HEK293 (cell line): ENCODE data around the gene KPNA6.
"Not testable (repeated sequence)": the region's sequence is repeated elsewhere in the genome, so short reads cannot be mapped to it uniquely, and the experiment has no call there.

Experiments
- CTCF ChIP-seq: fragments of 450-650 bp; formaldehyde crosslinking; IDR thresholded peaks from 2 replicates; pipeline ENCODE4 v1.5.1; 2016; ENCODE audit warnings: missing biosample characterization, missing genetic modification characterization
- PBX3 ChIP-seq: sonication (generic); formaldehyde crosslinking; IDR thresholded peaks from 2 replicates; pipeline ENCODE4 v1.8.1; 2022; ENCODE audit warnings: mild to moderate bottlenecking, moderate library complexity, missing genetic modification reagents
- REST ChIP-seq: fragments of 450-650 bp; formaldehyde crosslinking; IDR thresholded peaks from 2 replicates; pipeline ENCODE4 v1.5.1; 2016; ENCODE audit warnings: missing biosample characterization, missing genetic modification characterization
- ZNF184 ChIP-seq: fragments of 450-650 bp; IDR thresholded peaks from 2 replicates; pipeline ENCODE4 v1.5.1; 2018; ENCODE audit warnings: missing biosample characterization, mild to moderate bottlenecking, missing genetic modification characterization
- ZNF2 ChIP-seq: fragments of 450-650 bp; formaldehyde crosslinking; IDR thresholded peaks from 2 replicates; pipeline ENCODE4 v1.5.1; 2016; ENCODE audit warnings: missing biosample characterization, missing genetic modification characterization
- ZNF560 ChIP-seq: fragments of 450-650 bp; formaldehyde crosslinking; IDR thresholded peaks from 2 replicates; pipeline ENCODE4 v1.5.1; 2017; ENCODE audit warnings: missing biosample characterization, missing genetic modification characterization, borderline replicate concordance
- ZXDB ChIP-seq: fragments of 450-650 bp; formaldehyde crosslinking; IDR thresholded peaks from 2 replicates; pipeline ENCODE4 v1.5.1; 2016; ENCODE audit warnings: missing biosample characterization, missing genetic modification characterization

GRCh38 chr1:32133950-32134280 lies 26.1 kb downstream of the KPNA6 start:
- TF ChIP-seq ZNF184 (tag by site-specific recombination); CTCF (tag by site-specific recombination); REST (tag by site-specific recombination); ZNF2 (tag by site-specific recombination); ZXDB; ZNF560; PBX3 (CRISPR knock-in tag): not testable (repeated sequence)
